ENCODE data around the gene SORBS1.

Gene SORBS1

GRCh38 chr10:95414016-95414830, 146.9 kb downstream of the SORBS1 start:
- Histone ChIP-seq H3K9ac (ENCODE audit: low read length in 2 of 2) (peak overlapping the region; percentile 35 to 36), H3K27ac (ENCODE audit: low read length) (peak overlapping the region; percentile 90), H3K27me3 (ENCODE audit: control insufficient read depth in 1 of 2, insufficient read depth in 2 of 2, low read length in 2 of 2) (no peaks in the 10 kb centered on the region), H3K4me1 (ENCODE audit: control insufficient read depth, insufficient read depth, low read length) (peaks cover 75% of the 10 kb centered on the region), H3K9me3 (ENCODE audit: control insufficient read depth in 2 of 2, low read length in 2 of 2) (no peaks in the 10 kb centered on the region), H3K4me3 (ENCODE audit: low read length in 2 of 2) (peak overlapping the region in 1 of 2 donors; percentile 35), H3K36me3 (ENCODE audit: control insufficient read depth in 2 of 2, insufficient read depth in 2 of 2, low read length in 2 of 2) (peaks cover 33 to 39% of the 10 kb centered on the region in 2 donors)

DNA sequence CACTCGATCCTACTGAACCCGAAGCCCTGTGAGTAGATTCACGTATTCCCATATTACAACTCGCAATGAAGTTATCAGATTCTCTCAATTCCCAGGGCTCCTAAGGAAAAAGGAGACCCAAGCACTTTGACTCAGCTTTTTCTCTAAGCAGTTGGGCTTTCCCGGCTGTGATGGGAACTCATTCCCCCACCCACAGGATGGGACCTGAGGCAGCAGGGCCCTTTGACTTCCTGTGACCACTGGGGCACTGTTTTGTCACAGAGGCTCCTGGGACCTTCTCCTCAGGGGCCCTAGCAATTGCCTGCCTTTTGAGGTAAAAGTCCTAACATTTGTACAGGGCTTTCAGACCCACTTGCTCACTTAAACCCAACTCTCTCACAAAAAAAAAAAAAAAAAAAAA, 147.6 kb downstream of the SORBS1 start:
- Histone ChIP-seq H3K4me1 (ENCODE audit: control insufficient read depth, insufficient read depth, low read length) (peaks cover 75% of the 10 kb centered on the region), H3K4me3 (ENCODE audit: low read length in 2 of 2) (no peak overlapping the region), H3K27me3 (ENCODE audit: control insufficient read depth in 1 of 2, insufficient read depth in 2 of 2, low read length in 2 of 2) (no peaks in the 10 kb centered on the region), H3K9me3 (ENCODE audit: control insufficient read depth in 2 of 2, low read length in 2 of 2) (no peaks in the 10 kb centered on the region), H3K9ac (ENCODE audit: low read length in 2 of 2) (peak overlapping the region; percentile 29 to 32), H3K36me3 (ENCODE audit: control insufficient read depth in 2 of 2, insufficient read depth in 2 of 2, low read length in 2 of 2) (peaks cover 33 to 39% of the 10 kb centered on the region in 2 donors), H3K27ac (ENCODE audit: low read length) (peak overlapping the region; percentile 90)

- no peaks in the 10 kb centered on the region for H3K9me3 ChIP-seq (ENCODE audit: control insufficient read depth in 2 of 2, low read length in 2 of 2)
- peaks cover 80% of the 10 kb centered on the region for H3K4me1 ChIP-seq (ENCODE audit: control insufficient read depth, insufficient read depth, low read length)
- H3K36me3 ChIP-seq (ENCODE audit: control insufficient read depth in 2 of 2, insufficient read depth in 2 of 2, low read length in 2 of 2), result peaks cover 41 to 42% of the 10 kb centered on the region in 2 donors
- no peak overlapping the region for H3K4me3 ChIP-seq (ENCODE audit: low read length in 2 of 2)
- H3K27me3 ChIP-seq (ENCODE audit: control insufficient read depth in 1 of 2, insufficient read depth in 2 of 2, low read length in 2 of 2), result no peaks in the 10 kb centered on the region
- H3K9ac ChIP-seq (ENCODE audit: low read length in 2 of 2), result no peak overlapping the region
- H3K27ac ChIP-seq (ENCODE audit: low read length), result no peak overlapping the region
These were observed 149.5 kb downstream of the SORBS1 start for GRCh38 chr10:95411635-95412034.

DNA sequence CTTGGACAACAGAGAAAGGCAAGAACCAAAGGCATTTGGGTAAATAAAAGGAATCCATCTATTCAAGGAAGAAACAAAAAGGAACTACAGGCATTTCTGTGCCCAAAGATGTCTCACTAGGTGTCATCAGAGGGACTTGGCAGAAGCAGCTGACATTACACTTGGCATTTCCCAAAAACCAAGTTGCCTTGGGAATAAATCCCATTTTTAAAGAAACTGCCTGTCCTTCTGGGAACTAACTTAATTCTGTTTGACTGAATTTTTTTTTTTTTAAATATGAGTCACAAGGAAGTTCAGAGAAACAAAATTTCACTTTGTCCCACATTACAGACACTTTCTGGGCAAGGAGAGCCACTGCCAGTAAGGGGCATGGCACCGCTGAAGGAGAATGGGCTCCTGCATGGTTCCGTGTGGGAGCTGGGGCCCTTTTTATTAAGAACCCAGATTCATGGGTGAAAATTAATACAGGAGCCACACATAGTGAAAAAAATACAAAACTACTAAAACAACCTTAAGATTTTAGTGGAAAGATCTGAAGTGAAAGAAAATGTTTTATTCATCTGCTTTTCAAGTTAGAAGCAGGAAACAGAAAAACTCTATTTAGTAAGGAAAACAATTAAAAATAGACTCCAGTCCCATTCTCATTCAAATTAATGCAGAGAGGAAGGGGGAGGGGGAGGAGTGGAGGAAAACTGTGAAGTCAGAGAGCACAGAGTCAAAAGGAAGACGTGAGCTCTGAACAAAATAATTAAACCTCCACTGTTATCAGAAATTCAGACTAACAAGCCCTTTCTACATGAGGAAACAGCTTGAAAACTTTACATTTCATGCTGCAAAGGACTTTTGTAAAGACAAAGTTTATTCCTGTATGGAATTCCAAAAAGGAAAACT, 151.9 kb downstream of the SORBS1 start:
- Histone ChIP-seq H3K4me3 (ENCODE audit: low read length in 2 of 2) (no peak overlapping the region), H3K4me1 (ENCODE audit: control insufficient read depth, insufficient read depth, low read length) (peaks cover 76% of the 10 kb centered on the region), H3K27ac (ENCODE audit: low read length) (peak overlapping the region; percentile 64), H3K9me3 (ENCODE audit: control insufficient read depth in 2 of 2, low read length in 2 of 2) (no peaks in the 10 kb centered on the region), H3K27me3 (ENCODE audit: control insufficient read depth in 1 of 2, insufficient read depth in 2 of 2, low read length in 2 of 2) (no peaks in the 10 kb centered on the region), H3K9ac (ENCODE audit: low read length in 2 of 2) (peak overlapping the region in 1 of 2 donors; percentile 53), H3K36me3 (ENCODE audit: control insufficient read depth in 2 of 2, insufficient read depth in 2 of 2, low read length in 2 of 2) (peaks cover 44 to 51% of the 10 kb centered on the region in 2 donors)

- Histone ChIP-seq H3K9ac (ENCODE audit: low read length in 2 of 2) (peak overlapping the region; percentile 29 to 67), H3K4me1 (ENCODE audit: control insufficient read depth, insufficient read depth, low read length) (peaks cover 75% of the 10 kb centered on the region), H3K4me3 (ENCODE audit: low read length in 2 of 2) (peak overlapping the region in 1 of 2 donors; percentile 20), H3K36me3 (ENCODE audit: control insufficient read depth in 2 of 2, insufficient read depth in 2 of 2, low read length in 2 of 2) (peaks cover 44 to 46% of the 10 kb centered on the region in 2 donors), H3K27ac (ENCODE audit: low read length) (peak overlapping the region; percentile 64), H3K27me3 (ENCODE audit: control insufficient read depth in 1 of 2, insufficient read depth in 2 of 2, low read length in 2 of 2) (no peaks in the 10 kb centered on the region), H3K9me3 (ENCODE audit: control insufficient read depth in 2 of 2, low read length in 2 of 2) (no peaks in the 10 kb centered on the region)
These were observed 152.8 kb downstream of the SORBS1 start for GRCh38 chr10:95408148-95408960.

DNA sequence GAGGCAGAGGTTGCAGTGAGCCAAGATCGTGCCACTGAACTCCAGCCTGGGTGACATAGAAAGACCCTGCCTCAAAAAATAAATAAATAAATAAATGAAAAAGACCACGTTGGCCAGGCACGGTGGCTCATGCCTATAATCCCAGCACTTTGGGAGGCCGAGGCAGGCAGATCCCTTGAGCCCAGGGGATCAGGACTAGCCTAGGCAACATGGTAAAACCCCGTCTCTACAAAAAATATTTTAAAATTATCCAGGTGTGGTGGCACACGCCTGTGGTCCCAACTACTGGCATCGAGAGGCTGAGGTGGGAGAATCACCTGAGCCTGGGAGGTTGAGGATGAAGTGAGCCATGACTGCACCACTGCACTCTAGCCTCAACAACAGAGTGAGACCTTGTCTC, 153.6 kb downstream of the SORBS1 start:
- H3K9ac ChIP-seq (ENCODE audit: low read length in 2 of 2), result peak overlapping the region in 1 of 2 donors; percentile 67
- H3K27me3 ChIP-seq (ENCODE audit: control insufficient read depth in 1 of 2, insufficient read depth in 2 of 2, low read length in 2 of 2), result no peaks in the 10 kb centered on the region
- peaks cover 73% of the 10 kb centered on the region for H3K4me1 ChIP-seq (ENCODE audit: control insufficient read depth, insufficient read depth, low read length)
- H3K9me3 ChIP-seq (ENCODE audit: control insufficient read depth in 2 of 2, low read length in 2 of 2), result no peaks in the 10 kb centered on the region
- peaks cover 45 to 48% of the 10 kb centered on the region in 2 donors for H3K36me3 ChIP-seq (ENCODE audit: control insufficient read depth in 2 of 2, insufficient read depth in 2 of 2, low read length in 2 of 2)
- H3K4me3 ChIP-seq (ENCODE audit: low read length in 2 of 2), result no peak overlapping the region
- peak overlapping the region; percentile 64 for H3K27ac ChIP-seq (ENCODE audit: low read length)

DNA sequence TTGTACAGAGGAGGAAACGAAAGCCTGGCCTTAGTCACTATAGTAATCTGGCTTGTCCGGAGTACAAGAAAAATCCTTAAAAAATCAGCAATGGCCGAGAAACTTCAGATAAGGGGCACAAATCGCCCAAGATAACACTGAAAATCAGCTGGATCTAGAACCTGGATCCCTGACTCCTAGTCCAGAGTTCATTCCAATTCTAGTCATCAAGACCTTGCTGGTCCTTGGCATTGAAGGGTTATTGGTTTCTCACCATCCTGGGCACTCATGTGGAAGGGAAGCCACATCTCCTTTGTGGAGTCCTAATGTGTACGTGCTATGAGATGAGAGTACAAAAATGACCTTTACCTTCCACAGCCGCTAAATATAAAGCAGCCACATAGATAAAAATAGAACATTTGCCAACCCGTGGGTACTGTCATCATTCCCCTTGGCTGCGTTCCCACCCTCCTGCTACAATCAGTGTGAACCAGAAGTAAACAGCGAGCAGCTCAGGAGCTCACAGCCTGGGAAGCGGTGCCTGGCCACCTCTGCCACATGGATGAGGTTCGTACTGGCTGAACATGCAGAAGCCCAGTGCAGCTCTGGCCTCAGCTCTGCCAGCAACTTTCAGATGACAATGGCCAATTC, 154.4 kb downstream of the SORBS1 start:
- peak overlapping the region; percentile 64 for H3K27ac ChIP-seq (ENCODE audit: low read length)
- peak overlapping the region in 1 of 2 donors; percentile 21 for H3K9ac ChIP-seq (ENCODE audit: low read length in 2 of 2)
- H3K4me1 ChIP-seq (ENCODE audit: control insufficient read depth, insufficient read depth, low read length), result peaks cover 69% of the 10 kb centered on the region
- peaks cover 46% of the 10 kb centered on the region in 2 donors for H3K36me3 ChIP-seq (ENCODE audit: control insufficient read depth in 2 of 2, insufficient read depth in 2 of 2, low read length in 2 of 2)
- peak overlapping the region; percentile 7 to 15 for H3K4me3 ChIP-seq (ENCODE audit: low read length in 2 of 2)
- no peaks in the 10 kb centered on the region for H3K9me3 ChIP-seq (ENCODE audit: control insufficient read depth in 2 of 2, low read length in 2 of 2)
- H3K27me3 ChIP-seq (ENCODE audit: control insufficient read depth in 1 of 2, insufficient read depth in 2 of 2, low read length in 2 of 2), result no peaks in the 10 kb centered on the region

DNA sequence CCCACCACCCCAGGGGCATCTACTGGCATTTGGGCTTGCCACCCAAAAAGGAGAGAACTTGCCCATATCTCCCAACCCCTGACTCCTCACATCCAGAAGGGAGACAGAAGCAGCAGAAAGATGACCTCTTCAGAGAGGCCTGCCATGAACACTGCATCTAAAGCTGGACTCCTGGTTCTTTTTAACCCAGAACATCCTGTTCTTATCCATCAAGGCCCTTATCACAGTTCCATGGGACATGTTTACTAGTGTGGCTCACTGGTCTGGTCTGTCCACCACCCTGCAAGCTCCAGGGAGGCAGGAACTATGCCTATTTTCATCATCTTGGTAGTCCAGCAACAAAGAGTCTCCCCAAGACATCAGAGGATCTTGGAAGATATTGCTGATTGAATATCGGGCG, 155.5 kb downstream of the SORBS1 start:
- Histone ChIP-seq H3K4me1 (ENCODE audit: control insufficient read depth, insufficient read depth, low read length) (peaks cover 80% of the 10 kb centered on the region), H3K27ac (ENCODE audit: low read length) (peak overlapping the region; percentile 64), H3K9me3 (ENCODE audit: control insufficient read depth in 2 of 2, low read length in 2 of 2) (no peaks in the 10 kb centered on the region), H3K27me3 (ENCODE audit: control insufficient read depth in 1 of 2, insufficient read depth in 2 of 2, low read length in 2 of 2) (no peaks in the 10 kb centered on the region), H3K9ac (ENCODE audit: low read length in 2 of 2) (no peak overlapping the region), H3K36me3 (ENCODE audit: control insufficient read depth in 2 of 2, insufficient read depth in 2 of 2, low read length in 2 of 2) (peaks cover 46 to 53% of the 10 kb centered on the region in 2 donors), H3K4me3 (ENCODE audit: low read length in 2 of 2) (no peak overlapping the region)

GRCh38 chr10:95404864-95405263, 156.3 kb downstream of the SORBS1 start:
- peaks cover 42 to 51% of the 10 kb centered on the region in 2 donors for H3K36me3 ChIP-seq (ENCODE audit: control insufficient read depth in 2 of 2, insufficient read depth in 2 of 2, low read length in 2 of 2)
- H3K9me3 ChIP-seq (ENCODE audit: control insufficient read depth in 2 of 2, low read length in 2 of 2), result no peaks in the 10 kb centered on the region
- H3K9ac ChIP-seq (ENCODE audit: low read length in 2 of 2), result no peak overlapping the region
- H3K4me3 ChIP-seq (ENCODE audit: low read length in 2 of 2), result no peak overlapping the region
- no peaks in the 10 kb centered on the region for H3K27me3 ChIP-seq (ENCODE audit: control insufficient read depth in 1 of 2, insufficient read depth in 2 of 2, low read length in 2 of 2)
- peak overlapping the region; percentile 64 for H3K27ac ChIP-seq (ENCODE audit: low read length)
- H3K4me1 ChIP-seq (ENCODE audit: control insufficient read depth, insufficient read depth, low read length), result peaks cover 83% of the 10 kb centered on the region

- Histone ChIP-seq H3K9ac (ENCODE audit: low read length in 2 of 2) (no peak overlapping the region), H3K36me3 (ENCODE audit: control insufficient read depth in 2 of 2, insufficient read depth in 2 of 2, low read length in 2 of 2) (peaks cover 39 to 50% of the 10 kb centered on the region in 2 donors), H3K4me3 (ENCODE audit: low read length in 2 of 2) (no peak overlapping the region), H3K27ac (ENCODE audit: low read length) (peak overlapping the region; percentile 64), H3K4me1 (ENCODE audit: control insufficient read depth, insufficient read depth, low read length) (peaks cover 85% of the 10 kb centered on the region), H3K27me3 (ENCODE audit: control insufficient read depth in 1 of 2, insufficient read depth in 2 of 2, low read length in 2 of 2) (no peaks in the 10 kb centered on the region), H3K9me3 (ENCODE audit: control insufficient read depth in 2 of 2, low read length in 2 of 2) (no peaks in the 10 kb centered on the region)
These were observed 156.7 kb downstream of the SORBS1 start for GRCh38 chr10:95404462-95404858.

Measured in stomach smooth muscle (tissue), 2 donors.